Stimulated activated naive CD8-positive, alpha-beta T cell treated with anti-CD3 and anti-CD28 coated beads, Interleukin-15, amount 100 ng/mL, for 72 hours (primary cell): ENCODE measurements around the gene FARS2.

Source experiments
- ATAC-seq: fragments of 150-1000 bp; cut with Tn5 transposase; 2 replicates; pipeline ENCODE4 v1.10.0; 2021; ENCODE audit warnings: mild to moderate bottlenecking, moderate library complexity
- DNase-seq, 2 donors: peaks; one replicate each; pipeline ENCODE4 v3.0.0; 2021 to 2022
- H3K27ac Mint-ChIP-seq, 2 donors: one replicate each; pipeline ENCODE4 v1.8.0; 2022; ENCODE audit warnings: mild to moderate bottlenecking in 2 of 2, mixed read lengths in 2 of 2, moderate library complexity in 2 of 2
- H3K27me3 Mint-ChIP-seq: one replicate; pipeline ENCODE4 v1.8.0; 2022; ENCODE audit warnings: mixed read lengths
- H3K4me1 Mint-ChIP-seq: one replicate; pipeline ENCODE4 v1.8.0; 2022; ENCODE audit warnings: mild to moderate bottlenecking, mixed read lengths
- H3K4me3 Mint-ChIP-seq, 2 donors: one replicate each; pipeline ENCODE4 v1.8.0; 2022; ENCODE audit warnings: mild to moderate bottlenecking in 2 of 2, mixed read lengths in 2 of 2, moderate library complexity in 1 of 2
- H3K9me3 Mint-ChIP-seq, 2 donors: one replicate each; pipeline ENCODE4 v1.8.0; 2022; ENCODE audit warnings: mixed read lengths in 2 of 2

FARS2 gene

DNA sequence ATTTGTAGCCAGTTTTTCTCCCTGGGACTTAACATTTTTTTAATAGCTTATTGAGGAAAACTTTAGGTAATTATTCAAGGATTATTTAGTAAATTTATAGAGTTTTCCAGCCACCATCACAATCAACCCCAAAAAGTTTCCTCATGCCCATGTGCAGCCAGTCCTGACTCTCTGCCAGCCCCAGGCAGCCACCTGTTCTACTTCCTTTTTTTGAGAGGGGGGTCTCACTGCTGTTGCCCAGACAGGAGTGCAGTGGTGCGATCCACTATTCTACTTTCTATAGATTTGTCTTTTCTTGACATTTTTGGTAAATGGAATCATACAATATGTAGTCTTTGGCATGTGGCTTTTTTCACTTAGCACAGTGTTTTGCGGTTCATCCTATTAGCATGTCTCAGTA lies 200.1 kb downstream of the FARS2 start:
- no peaks in the 10 kb centered on the region for H3K9me3 Mint-ChIP-seq
- no peaks in the 10 kb centered on the region for H3K27me3 Mint-ChIP-seq
- peaks cover 13% of the 10 kb centered on the region for H3K4me1 Mint-ChIP-seq
- DNase-seq, result no peak
- no peak overlapping the region for H3K4me3 Mint-ChIP-seq
- ATAC-seq, result no peak
- H3K27ac Mint-ChIP-seq, result peak overlapping the region in 1 of 2 donors; percentile 67

- no peaks in the 10 kb centered on the region for H3K9me3 Mint-ChIP-seq
- peaks cover 19% of the 10 kb centered on the region for H3K4me1 Mint-ChIP-seq
- H3K27me3 Mint-ChIP-seq, result no peaks in the 10 kb centered on the region
- no peak overlapping the region for H3K4me3 Mint-ChIP-seq
- ATAC-seq (no peak), DNase-seq (no peak)
- no peak overlapping the region for H3K27ac Mint-ChIP-seq
Observed at GRCh38 chr6:5462856-5463255, 201.5 kb downstream of the FARS2 start.

- H3K4me1 Mint-ChIP-seq, result peaks cover 21% of the 10 kb centered on the region
- no peak overlapping the region for H3K4me3 Mint-ChIP-seq
- H3K27me3 Mint-ChIP-seq, result no peaks in the 10 kb centered on the region
- H3K9me3 Mint-ChIP-seq, result no peaks in the 10 kb centered on the region
- ATAC-seq, result no peak
- DNase-seq, result no peak
- H3K27ac Mint-ChIP-seq, result no peak overlapping the region
Observed at GRCh38 chr6:5463690-5464089, 202.4 kb downstream of the FARS2 start.

GRCh38 chr6:5464099-5464885 lies 203.0 kb downstream of the FARS2 start:
- Mint-ChIP-seq H3K4me1 (peaks cover 19% of the 10 kb centered on the region), H3K9me3 (no peaks in the 10 kb centered on the region), H3K4me3 (no peak overlapping the region), H3K27ac (no peak overlapping the region), H3K27me3 (no peaks in the 10 kb centered on the region)
- no peak for ATAC-seq
- DNase-seq, result no peak

GRCh38 chr6:5466281-5467136 lies 205.2 kb downstream of the FARS2 start:
- Mint-ChIP-seq H3K4me3 (no peak overlapping the region), H3K27ac (no peak overlapping the region), H3K27me3 (no peaks in the 10 kb centered on the region), H3K9me3 (no peaks in the 10 kb centered on the region), H3K4me1 (peaks cover 8% of the 10 kb centered on the region)
- ATAC-seq, result no peak
- DNase-seq, result no peak

- ATAC-seq (no peak), DNase-seq (no peak)
- Mint-ChIP-seq H3K27ac (no peak overlapping the region), H3K4me1 (peaks cover 8% of the 10 kb centered on the region), H3K27me3 (no peaks in the 10 kb centered on the region), H3K9me3 (no peaks in the 10 kb centered on the region), H3K4me3 (no peak overlapping the region)
Observed at GRCh38 chr6:5468586-5468985, 207.3 kb downstream of the FARS2 start.

DNA sequence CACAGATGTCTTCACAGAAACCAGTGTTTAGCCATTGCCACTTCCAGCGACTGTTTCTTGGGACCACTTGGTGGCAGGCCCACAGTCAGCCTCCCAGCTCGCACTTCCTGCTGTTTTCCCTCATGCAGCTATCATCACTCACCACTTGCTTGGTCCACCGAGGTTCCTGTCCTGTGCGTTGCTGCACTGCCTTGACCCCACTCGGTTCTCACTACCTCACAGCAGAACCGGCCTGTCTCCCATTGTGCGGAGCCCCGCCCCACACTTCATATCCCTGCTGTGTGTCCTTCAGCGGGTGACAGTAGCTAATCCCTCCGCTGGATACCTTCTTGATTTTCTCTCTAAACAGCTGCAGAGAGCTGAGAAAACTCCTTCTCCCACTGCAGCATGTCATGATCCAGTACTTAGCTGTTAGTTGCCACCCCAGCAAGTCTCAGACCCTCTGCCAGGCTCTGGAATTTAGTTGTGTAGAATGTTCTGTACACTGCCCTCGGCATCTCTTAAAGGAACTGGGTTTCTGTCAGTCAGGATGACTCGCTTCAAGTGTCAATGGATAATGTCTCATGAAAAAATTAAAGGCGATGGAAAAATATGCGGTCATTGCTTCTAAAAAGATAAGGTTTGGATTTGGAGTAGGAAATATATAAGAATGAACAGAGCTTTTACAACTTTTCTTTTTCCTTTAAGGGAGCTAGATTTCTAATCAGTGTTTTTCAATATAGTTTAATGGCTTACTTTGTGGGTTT lies 208.0 kb downstream of the FARS2 start:
- no peaks in the 10 kb centered on the region for H3K9me3 Mint-ChIP-seq
- no peak overlapping the region for H3K27ac Mint-ChIP-seq
- no peak overlapping the region for H3K4me3 Mint-ChIP-seq
- no peak for DNase-seq
- peaks cover 8% of the 10 kb centered on the region for H3K4me1 Mint-ChIP-seq
- no peaks in the 10 kb centered on the region for H3K27me3 Mint-ChIP-seq
- ATAC-seq, result no peak

DNA sequence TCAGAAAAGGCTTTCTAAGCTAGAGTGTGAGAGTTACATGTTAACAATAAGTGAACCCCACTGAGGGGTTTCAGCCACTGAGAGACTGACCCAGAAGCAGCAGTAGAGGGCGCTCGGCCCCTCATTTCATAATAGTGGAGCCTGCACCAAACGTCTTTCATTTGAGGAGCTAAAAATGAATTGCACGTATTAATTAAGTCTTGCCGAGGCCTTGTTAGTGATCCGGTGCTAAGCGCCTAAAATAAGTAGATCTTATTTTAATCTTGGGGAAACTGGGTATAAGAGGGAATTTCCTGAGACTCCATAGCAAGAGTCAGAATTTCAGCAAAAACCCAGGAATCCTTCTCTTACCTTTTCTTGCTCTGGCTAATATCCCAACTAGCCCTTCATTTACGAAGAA lies 209.7 kb downstream of the FARS2 start:
- Mint-ChIP-seq H3K4me1 (peaks cover 13% of the 10 kb centered on the region), H3K9me3 (no peaks in the 10 kb centered on the region), H3K4me3 (no peak overlapping the region), H3K27ac (no peak overlapping the region), H3K27me3 (no peaks in the 10 kb centered on the region)
- ATAC-seq, result peak; percentile 88
- peak; percentile 61 to 64 for DNase-seq

DNA sequence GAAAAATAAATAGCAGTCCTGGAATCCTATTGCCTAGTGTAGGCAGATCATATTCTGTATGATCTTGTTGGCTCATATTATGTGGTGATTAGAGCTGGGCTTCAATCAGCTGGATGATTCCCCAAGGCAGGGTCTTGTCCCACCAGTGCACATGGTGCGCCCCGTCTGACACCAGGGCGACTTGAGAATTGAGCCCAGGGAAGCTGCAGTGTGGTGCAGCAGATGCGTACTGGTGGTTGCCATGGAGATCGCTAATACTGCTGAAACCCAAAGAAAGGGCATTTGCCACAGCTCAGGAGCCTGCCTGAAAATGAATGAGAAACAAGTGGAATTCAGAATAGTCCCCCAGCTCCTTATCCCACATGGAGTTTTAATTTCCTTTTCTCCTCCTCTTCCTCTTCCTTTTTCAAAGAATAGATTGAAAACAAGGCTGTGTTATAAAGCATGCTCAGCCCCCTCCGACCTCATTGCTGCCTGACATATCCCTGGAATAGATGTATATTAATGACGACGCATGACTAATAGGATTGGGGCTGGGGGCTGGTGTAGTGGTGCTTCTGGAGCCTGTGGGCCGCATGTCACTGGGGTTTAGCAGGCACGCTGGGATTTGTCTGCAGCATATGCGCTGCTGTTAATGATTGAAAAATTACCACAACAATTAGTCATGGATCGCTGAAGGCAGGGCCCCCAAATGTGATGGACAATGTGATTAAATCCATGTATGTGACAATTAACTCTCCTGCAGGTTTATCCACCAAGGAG lies 210.5 kb downstream of the FARS2 start:
- Mint-ChIP-seq H3K4me3 (no peak overlapping the region), H3K9me3 (no peaks in the 10 kb centered on the region), H3K27me3 (no peaks in the 10 kb centered on the region), H3K4me1 (peaks cover 13% of the 10 kb centered on the region), H3K27ac (no peak overlapping the region)
- ATAC-seq (no peak), DNase-seq (no peak)

- Mint-ChIP-seq H3K27ac (no peak overlapping the region), H3K9me3 (no peaks in the 10 kb centered on the region), H3K27me3 (no peaks in the 10 kb centered on the region), H3K4me3 (no peak overlapping the region), H3K4me1 (peaks cover 10% of the 10 kb centered on the region)
- DNase-seq, result no peak
- ATAC-seq, result no peak
Observed at GRCh38 chr6:5472571-5472970, 211.3 kb downstream of the FARS2 start.

- H3K9me3 Mint-ChIP-seq, result no peaks in the 10 kb centered on the region
- DNase-seq, result no peak
- H3K4me3 Mint-ChIP-seq, result no peak overlapping the region
- no peak for ATAC-seq
- H3K27ac Mint-ChIP-seq, result no peak overlapping the region
- H3K4me1 Mint-ChIP-seq, result peaks cover 5% of the 10 kb centered on the region
- H3K27me3 Mint-ChIP-seq, result no peaks in the 10 kb centered on the region
Observed at GRCh38 chr6:5475779-5476178, 214.5 kb downstream of the FARS2 start.

GRCh38 chr6:5478380-5478779 lies 217.1 kb downstream of the FARS2 start:
- Mint-ChIP-seq H3K9me3 (no peaks in the 10 kb centered on the region), H3K4me3 (no peak overlapping the region), H3K27me3 (no peaks in the 10 kb centered on the region), H3K4me1 (peaks cover 5% of the 10 kb centered on the region), H3K27ac (no peak overlapping the region)
- DNase-seq (no peak), ATAC-seq (no peak)

GRCh38 chr6:5481033-5481432 lies 219.7 kb downstream of the FARS2 start:
- Mint-ChIP-seq H3K4me3 (no peak overlapping the region), H3K27me3 (no peaks in the 10 kb centered on the region), H3K27ac (peak overlapping the region in 1 of 2 donors; percentile 44), H3K4me1 (peaks cover 11% of the 10 kb centered on the region), H3K9me3 (no peaks in the 10 kb centered on the region)
- no peak for ATAC-seq
- no peak for DNase-seq

DNA sequence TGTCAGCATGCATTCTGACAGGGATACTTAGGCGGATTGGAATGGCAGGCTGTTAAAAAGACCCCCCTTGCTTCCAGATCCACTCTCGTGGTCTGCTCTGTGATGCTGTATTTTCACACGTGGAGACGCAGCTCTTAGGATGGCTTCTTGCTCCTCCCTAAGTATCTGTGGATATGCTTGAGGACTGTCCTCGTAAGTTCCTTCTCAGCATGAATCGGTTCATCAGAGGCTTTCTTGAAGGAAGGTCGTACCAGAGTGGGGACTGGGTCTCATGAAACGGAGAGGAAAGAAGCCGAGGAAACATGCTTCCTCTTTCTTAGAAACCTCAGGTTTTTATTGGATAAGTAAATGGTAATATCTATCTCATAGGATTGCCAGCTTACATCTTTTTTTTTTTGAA lies 220.4 kb downstream of the FARS2 start:
- H3K4me3 Mint-ChIP-seq, result no peak overlapping the region
- H3K9me3 Mint-ChIP-seq, result no peaks in the 10 kb centered on the region
- H3K27me3 Mint-ChIP-seq, result no peaks in the 10 kb centered on the region
- DNase-seq, result no peak
- ATAC-seq, result no peak
- no peak overlapping the region for H3K27ac Mint-ChIP-seq
- H3K4me1 Mint-ChIP-seq, result peaks cover 18% of the 10 kb centered on the region

- H3K27me3 Mint-ChIP-seq, result no peaks in the 10 kb centered on the region
- DNase-seq, result no peak
- peaks cover 23% of the 10 kb centered on the region for H3K4me1 Mint-ChIP-seq
- no peak for ATAC-seq
- H3K27ac Mint-ChIP-seq, result no peak overlapping the region
- H3K9me3 Mint-ChIP-seq, result no peaks in the 10 kb centered on the region
- H3K4me3 Mint-ChIP-seq, result no peak overlapping the region
Observed at GRCh38 chr6:5482619-5483018, 221.3 kb downstream of the FARS2 start.
